ENCODE measurements around the gene NSF.
A peak's percentile ranks its signal among the peaks of the same experiment; 100 is the strongest.

Gene NSF

DNA sequence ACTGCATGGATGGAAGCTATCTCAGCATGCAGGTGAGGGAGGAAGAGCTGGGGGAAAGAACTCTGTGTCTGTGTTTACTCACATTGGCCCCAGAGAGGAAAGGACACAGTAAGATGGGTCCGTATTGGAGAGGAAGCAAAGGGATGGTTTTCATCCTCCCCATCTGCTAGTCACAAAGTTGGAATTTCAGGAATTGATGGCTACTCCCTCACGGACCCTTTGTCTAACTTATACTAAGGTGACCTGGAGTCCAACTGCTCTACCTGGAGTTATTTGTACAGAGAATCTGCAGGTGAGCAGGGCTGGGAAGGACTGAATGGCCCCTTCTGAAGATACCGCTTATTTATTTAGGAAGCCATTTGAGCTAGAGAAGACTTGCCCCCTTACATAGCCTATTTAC lies 172.9 kb downstream of the NSF start:
- no peak for DNase-seq
- Histone ChIP-seq H3K27me3 (peaks cover 0 to 7% of the 10 kb centered on the region in 2 donors), H3K4me1 (peaks cover 0 to 8% (median 1%) of the 10 kb centered on the region in 4 donors), H3K9me3 (no peaks in the 10 kb centered on the region), H3K36me3 (peaks cover 0 to 8% (median 0%) of the 10 kb centered on the region in 3 donors), H3K4me3 (no peak overlapping the region), H3K27ac (no peak overlapping the region)
- TF ChIP-seq, protein P1, sequence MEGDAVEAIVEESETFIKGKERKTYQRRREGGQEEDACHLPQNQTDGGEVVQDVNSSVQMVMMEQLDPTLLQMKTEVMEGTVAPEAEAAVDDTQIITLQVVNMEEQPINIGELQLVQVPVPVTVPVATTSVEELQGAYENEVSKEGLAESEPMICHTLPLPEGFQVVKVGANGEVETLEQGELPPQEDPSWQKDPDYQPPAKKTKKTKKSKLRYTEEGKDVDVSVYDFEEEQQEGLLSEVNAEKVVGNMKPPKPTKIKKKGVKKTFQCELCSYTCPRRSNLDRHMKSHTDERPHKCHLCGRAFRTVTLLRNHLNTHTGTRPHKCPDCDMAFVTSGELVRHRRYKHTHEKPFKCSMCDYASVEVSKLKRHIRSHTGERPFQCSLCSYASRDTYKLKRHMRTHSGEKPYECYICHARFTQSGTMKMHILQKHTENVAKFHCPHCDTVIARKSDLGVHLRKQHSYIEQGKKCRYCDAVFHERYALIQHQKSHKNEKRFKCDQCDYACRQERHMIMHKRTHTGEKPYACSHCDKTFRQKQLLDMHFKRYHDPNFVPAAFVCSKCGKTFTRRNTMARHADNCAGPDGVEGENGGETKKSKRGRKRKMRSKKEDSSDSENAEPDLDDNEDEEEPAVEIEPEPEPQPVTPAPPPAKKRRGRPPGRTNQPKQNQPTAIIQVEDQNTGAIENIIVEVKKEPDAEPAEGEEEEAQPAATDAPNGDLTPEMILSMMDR (IDR thresholded peaks at IDR 0.05): no peak
- intact Hi-C loops (cut with DNase I; ENCODE audit: low total_unique reads): no loop called here

DNA sequence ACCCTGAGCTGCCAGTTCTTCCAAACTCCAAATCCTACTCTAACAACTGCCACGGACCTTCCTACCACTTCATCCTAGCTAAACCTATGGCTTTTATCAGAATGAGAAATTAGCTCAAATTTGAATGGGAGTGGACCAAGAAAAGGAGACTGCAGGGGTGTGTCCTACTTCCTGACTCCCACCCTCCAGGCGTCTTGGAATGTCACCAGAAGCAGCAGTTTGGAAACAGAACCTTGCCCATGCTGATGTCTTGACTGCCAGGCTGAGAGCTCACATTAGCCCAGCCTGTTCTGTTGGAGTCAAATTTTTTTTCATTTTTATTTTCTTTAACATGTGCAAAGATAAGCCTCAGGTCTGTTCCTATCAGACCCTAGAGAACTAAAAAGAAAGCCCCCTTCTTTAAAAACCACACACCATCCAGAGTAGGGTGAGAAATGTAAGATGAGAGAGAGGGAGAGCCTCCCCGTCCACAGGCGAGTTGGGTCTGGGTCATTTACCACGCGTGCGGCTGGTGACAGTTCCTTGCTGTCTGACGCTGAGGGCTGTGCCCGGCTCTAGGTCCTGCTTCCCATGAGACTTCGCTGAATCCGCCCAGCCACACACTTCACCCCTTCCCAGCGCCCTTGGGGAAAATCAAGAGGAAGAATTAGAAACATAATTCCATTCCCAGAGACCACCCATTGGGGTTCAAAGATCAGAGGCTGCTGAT lies 173.7 kb downstream of the NSF start:
- intact Hi-C loops (cut with DNase I; ENCODE audit: low total_unique reads): no loop called here
- H3K9me3 ChIP-seq: no peaks in the 10 kb centered on the region
- peaks cover 0 to 14% of the 10 kb centered on the region in 2 donors for H3K27me3 ChIP-seq
- TF ChIP-seq, protein P1 (IDR thresholded peaks at IDR 0.05): no peak
- H3K27ac ChIP-seq: no peak overlapping the region
- no peak for DNase-seq
- no peak overlapping the region for H3K4me3 ChIP-seq
- peaks cover 0 to 8% (median 0%) of the 10 kb centered on the region in 3 donors for H3K36me3 ChIP-seq
- H3K4me1 ChIP-seq: peaks cover 0 to 8% (median 1%) of the 10 kb centered on the region in 4 donors

DNA sequence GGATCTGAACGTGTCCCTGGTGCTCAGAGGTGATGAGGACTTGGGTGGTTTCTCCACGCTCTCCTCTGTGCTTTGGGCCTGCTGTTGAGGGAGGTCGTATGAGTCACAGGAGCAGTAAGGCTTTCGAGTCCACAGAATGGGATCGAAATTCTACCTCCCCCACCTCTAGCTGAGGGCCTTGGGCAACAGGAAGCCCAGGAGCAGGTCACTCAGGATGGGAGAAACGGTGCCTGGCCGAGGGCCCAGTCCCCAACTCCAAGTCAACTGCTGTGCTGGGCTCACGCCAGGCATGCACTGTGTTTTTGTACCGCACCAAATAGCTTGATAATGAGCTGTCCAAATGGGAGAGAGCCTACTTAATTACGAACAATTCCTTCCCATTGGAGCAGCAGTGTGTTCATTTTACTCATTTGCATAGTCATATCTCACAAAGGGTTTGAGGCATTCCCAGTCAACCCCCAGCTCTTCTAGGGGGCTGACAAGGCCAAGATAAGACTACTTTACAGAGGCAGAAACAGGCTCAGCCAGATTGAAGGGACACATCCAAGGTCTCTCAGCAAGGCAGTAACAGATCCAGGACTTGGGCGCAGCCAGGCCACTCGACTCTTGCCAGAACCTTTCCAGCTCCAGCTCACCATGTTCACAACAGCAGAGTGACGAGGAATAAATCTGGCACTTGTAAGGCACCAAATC lies 174.4 kb downstream of the NSF start:
- H3K27ac ChIP-seq: no peak overlapping the region
- no peaks in the 10 kb centered on the region for H3K9me3 ChIP-seq
- TF ChIP-seq, protein P1 (IDR thresholded peaks at IDR 0.05): no peak
- no peak overlapping the region for H3K4me3 ChIP-seq
- intact Hi-C loops (cut with DNase I; ENCODE audit: low total_unique reads): no loop called here
- peaks cover 0 to 3% (median 0%) of the 10 kb centered on the region in 3 donors for H3K36me3 ChIP-seq
- H3K27me3 ChIP-seq: peaks cover 0 to 21% of the 10 kb centered on the region in 2 donors
- H3K4me1 ChIP-seq: peaks cover 0 to 15% (median 7%) of the 10 kb centered on the region in 4 donors
- DNase-seq: no peak

DNA sequence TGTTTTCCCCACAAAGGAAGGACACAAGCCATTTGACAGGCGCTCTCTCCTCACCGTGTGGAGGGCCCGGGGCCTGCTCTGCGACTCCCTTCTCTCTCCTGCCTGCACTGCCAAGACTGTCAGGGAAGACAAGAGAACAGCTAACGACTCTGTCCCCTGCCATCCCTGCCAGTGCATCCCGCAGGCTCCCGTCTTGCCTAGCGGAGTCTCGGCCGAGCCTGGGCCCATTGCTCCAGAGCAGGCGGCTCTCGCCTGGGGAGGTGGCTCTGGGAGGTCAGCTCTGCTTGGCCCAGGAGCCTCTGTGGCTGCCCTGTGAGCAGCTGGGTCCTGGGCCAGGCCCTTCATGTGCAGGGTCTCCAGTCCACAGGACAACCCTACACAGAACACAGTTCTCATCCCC lies 175.0 kb downstream of the NSF start:
- DNase-seq: no peak
- no peaks in the 10 kb centered on the region for H3K9me3 ChIP-seq
- intact Hi-C loops (cut with DNase I; ENCODE audit: low total_unique reads): no loop called here
- H3K27me3 ChIP-seq: peaks cover 0 to 25% of the 10 kb centered on the region in 2 donors
- TF ChIP-seq, protein P1 (IDR thresholded peaks at IDR 0.05): no peak
- no peak overlapping the region for H3K27ac ChIP-seq
- H3K4me3 ChIP-seq: no peak overlapping the region
- H3K36me3 ChIP-seq: no peaks in the 10 kb centered on the region
- H3K4me1 ChIP-seq: peaks cover 0 to 19% (median 11%) of the 10 kb centered on the region in 4 donors

DNA sequence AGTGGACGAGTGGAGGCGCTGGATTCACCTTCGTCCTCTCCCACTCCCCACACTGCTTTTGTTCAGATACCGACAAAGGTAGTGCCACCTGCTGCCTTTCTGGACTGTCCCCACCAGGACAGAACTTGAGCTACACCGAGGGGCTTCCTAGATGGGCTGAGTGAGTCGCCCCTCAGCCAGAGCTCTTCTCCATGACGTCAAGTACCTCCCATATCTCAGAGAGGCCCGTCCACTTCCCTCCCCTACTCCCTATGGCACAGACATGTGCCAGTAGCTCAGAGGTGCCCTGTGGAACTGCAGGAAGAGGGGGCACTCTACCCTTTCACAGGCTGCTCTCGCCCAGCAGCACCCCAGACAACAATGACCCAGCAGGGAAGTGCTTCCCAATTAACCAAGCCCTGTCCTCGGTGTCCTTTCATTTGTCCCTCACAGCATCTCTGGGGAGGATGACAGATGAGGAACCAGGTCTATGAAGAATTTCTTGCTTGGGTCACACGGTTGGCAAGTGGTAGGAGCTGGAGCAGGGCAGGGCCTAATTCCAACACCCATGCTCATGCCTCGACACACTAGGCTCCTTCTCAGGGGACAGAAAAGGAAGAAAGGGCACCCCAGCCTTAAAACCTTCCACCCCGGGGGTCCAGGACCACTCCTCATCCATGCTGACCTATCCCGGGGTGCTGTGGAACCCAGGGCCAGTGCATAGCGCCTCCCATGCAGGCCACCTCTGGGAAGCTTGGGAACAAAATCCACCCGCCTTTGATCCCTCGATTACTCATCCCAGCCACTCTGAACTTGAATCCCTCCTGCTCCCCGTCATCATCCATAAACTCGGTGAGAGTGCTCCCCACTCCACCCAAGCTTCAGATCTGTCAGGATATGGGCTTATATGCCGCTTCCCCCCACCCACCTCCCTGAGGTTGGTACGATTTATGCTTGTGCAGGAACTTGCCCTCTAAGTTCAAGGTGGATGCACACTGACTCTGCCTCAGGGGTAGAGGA lies 176.3 kb downstream of the NSF start:
- peak in 1 of 2 donors; percentile 31 for DNase-seq
- Histone ChIP-seq H3K27ac (no peak overlapping the region), H3K36me3 (no peaks in the 10 kb centered on the region), H3K4me3 (no peak overlapping the region), H3K9me3 (no peaks in the 10 kb centered on the region), H3K27me3 (peaks cover 0 to 34% of the 10 kb centered on the region in 2 donors), H3K4me1 (peaks cover 0 to 23% (median 17%) of the 10 kb centered on the region in 4 donors)
- intact Hi-C loops (cut with DNase I; ENCODE audit: low total_unique reads): no loop called here
- TF ChIP-seq, protein P1 (IDR thresholded peaks at IDR 0.05): no peak
